Measurements from ENCODE around the gene TMEM126A. TPM values are rescaled to one million over a fixed set of nuclear protein-coding genes. Genes with fewer than 3 reads are reported as not detected.
"Not testable (repeated sequence)": the region's sequence is repeated elsewhere in the genome, so short reads cannot be mapped to it uniquely, and the experiment has no call there.

Gene TMEM126A
- total RNA-seq, 1 donor from 2014 or later: 15.0 TPM

GRCh38 chr11:85651118-85651517, 3.4 kb downstream of the TMEM126A start:
- no peaks in the 10 kb centered on the region for H3K9me3 ChIP-seq
- no peak for TF ChIP-seq CTCF (IDR thresholded peaks at IDR 0.05)
- TF ChIP-seq POLR2A (IDR thresholded peaks at IDR 0.05): no peak
- TF ChIP-seq POLR2AphosphoS5 (IDR thresholded peaks at IDR 0.05; ENCODE audit: insufficient read depth in 1 of 2, low read depth in 1 of 2): no peak
- H3K4me3 ChIP-seq: no peak overlapping the region
- peaks cover 0 to 9% of the 10 kb centered on the region in 2 donors for H3K36me3 ChIP-seq
- intact Hi-C loops (cut with DNase I): no loop called here
- no peak for DNase-seq (ENCODE audit: extremely low spot score in 2 of 2)
- peaks cover 20% of the 10 kb centered on the region for H3K4me1 ChIP-seq
- no peak overlapping the region for H3K27ac ChIP-seq
- no peaks in the 10 kb centered on the region for H3K27me3 ChIP-seq

GRCh38 chr11:85652786-85653447, 5.2 kb downstream of the TMEM126A start:
- no peak overlapping the region for H3K27ac ChIP-seq
- no peaks in the 10 kb centered on the region for H3K9me3 ChIP-seq
- H3K27me3 ChIP-seq: no peaks in the 10 kb centered on the region
- intact Hi-C loops (cut with DNase I): no loop called here
- H3K4me1 ChIP-seq: peaks cover 19% of the 10 kb centered on the region
- TF ChIP-seq POLR2AphosphoS5 (IDR thresholded peaks at IDR 0.05; ENCODE audit: insufficient read depth in 1 of 2, low read depth in 1 of 2) (no peak), CTCF (IDR thresholded peaks at IDR 0.05) (no peak), POLR2A (IDR thresholded peaks at IDR 0.05) (no peak)
- H3K36me3 ChIP-seq: peaks cover 0 to 14% of the 10 kb centered on the region in 2 donors
- no peak for DNase-seq (ENCODE audit: extremely low spot score in 2 of 2)
- no peak overlapping the region for H3K4me3 ChIP-seq

GRCh38 chr11:85654343-85654742, 6.6 kb downstream of the TMEM126A start:
- DNase-seq (ENCODE audit: extremely low spot score in 2 of 2); H3K4me3 ChIP-seq; H3K27me3 ChIP-seq; H3K9me3 ChIP-seq; intact Hi-C loops (cut with DNase I); H3K27ac ChIP-seq: not testable (repeated sequence)
- peaks cover 0 to 21% of the 10 kb centered on the region in 2 donors for H3K36me3 ChIP-seq
- peaks cover 20% of the 10 kb centered on the region for H3K4me1 ChIP-seq

- no peak for TF ChIP-seq POLR2AphosphoS5 (IDR thresholded peaks at IDR 0.05; ENCODE audit: insufficient read depth in 1 of 2, low read depth in 1 of 2)
- TF ChIP-seq CTCF (IDR thresholded peaks at IDR 0.05): no peak
- no peak for TF ChIP-seq POLR2A (IDR thresholded peaks at IDR 0.05)
- Histone ChIP-seq H3K4me3 (no peak overlapping the region), H3K27ac (no peak overlapping the region), H3K36me3 (peaks cover 0 to 28% of the 10 kb centered on the region in 2 donors), H3K27me3 (no peaks in the 10 kb centered on the region), H3K4me1 (peaks cover 41% of the 10 kb centered on the region), H3K9me3 (no peaks in the 10 kb centered on the region)
- intact Hi-C loops (cut with DNase I): no loop called here
- DNase-seq (ENCODE audit: extremely low spot score in 2 of 2): no peak
Measured at GRCh38 chr11:85656777-85657176, 9.0 kb downstream of the TMEM126A start.

GRCh38 chr11:85658180-85658579, 10.4 kb downstream of the TMEM126A start:
- H3K36me3 ChIP-seq: peaks cover 0 to 26% of the 10 kb centered on the region in 2 donors
- H3K4me3 ChIP-seq: no peak overlapping the region
- intact Hi-C loops (cut with DNase I): no loop called here
- H3K4me1 ChIP-seq: peaks cover 55% of the 10 kb centered on the region
- TF ChIP-seq POLR2AphosphoS5 (IDR thresholded peaks at IDR 0.05; ENCODE audit: insufficient read depth in 1 of 2, low read depth in 1 of 2): no peak
- H3K9me3 ChIP-seq: no peaks in the 10 kb centered on the region
- H3K27me3 ChIP-seq: no peaks in the 10 kb centered on the region
- no peak for DNase-seq (ENCODE audit: extremely low spot score in 2 of 2)
- H3K27ac ChIP-seq: no peak overlapping the region

GRCh38 chr11:85661972-85662664, 14.4 kb downstream of the TMEM126A start:
- no peak for DNase-seq (ENCODE audit: extremely low spot score in 2 of 2)
- no peaks in the 10 kb centered on the region for H3K9me3 ChIP-seq
- H3K4me3 ChIP-seq: peak overlapping the region; percentile 89 to 92
- H3K4me1 ChIP-seq: peaks cover 63% of the 10 kb centered on the region
- TF ChIP-seq CTCF (IDR thresholded peaks at IDR 0.05) (no peak), POLR2A (IDR thresholded peaks at IDR 0.05) (no peak), POLR2AphosphoS5 (IDR thresholded peaks at IDR 0.05; ENCODE audit: insufficient read depth in 1 of 2, low read depth in 1 of 2) (no peak)
- no peak overlapping the region for H3K27ac ChIP-seq
- no peaks in the 10 kb centered on the region for H3K27me3 ChIP-seq
- peaks cover 0 to 25% of the 10 kb centered on the region in 2 donors for H3K36me3 ChIP-seq
- intact Hi-C loops (cut with DNase I): no loop called here
